NT2/D1 (cell line): ENCODE measurements around the gene PSME2.
A peak's percentile ranks its signal among the peaks of the same experiment; 100 is the strongest.

ENCODE experiments used
- DNase-seq: peaks from one replicate; pipeline ENCODE4 v3.0.0-alpha.2; 2011; ENCODE audit warnings: low read depth, low spot score
- H3K27me3 ChIP-seq: 2 replicates; pipeline ENCODE4 v1.6.0; 2011; ENCODE audit warnings: mild to moderate bottlenecking; ENCODE audit not compliant: insufficient read length, insufficient read depth
- H3K36me3 ChIP-seq: 2 replicates; pipeline ENCODE4 v1.6.1; 2011; ENCODE audit warnings: mild to moderate bottlenecking, low read length, mixed read lengths; ENCODE audit not compliant: insufficient read depth, insufficient read length
- H3K4me1 ChIP-seq: 2 replicates; pipeline ENCODE4 v1.5.1; 2011; ENCODE audit not compliant: insufficient read depth, insufficient read length
- H3K4me3 ChIP-seq: 2 replicates; pipeline ENCODE4 v1.5.1; 2011; ENCODE audit warnings: low read depth; ENCODE audit not compliant: insufficient read length
- H3K9ac ChIP-seq: 2 replicates; pipeline ENCODE4 v1.6.0; 2011; ENCODE audit warnings: low read depth; ENCODE audit not compliant: insufficient read length
- H3K9me3 ChIP-seq: 2 replicates; pipeline ENCODE4 v1.5.1; 2011; ENCODE audit warnings: mild to moderate bottlenecking, low read length; ENCODE audit not compliant: insufficient read depth
- SUZ12 ChIP-seq: IDR thresholded peaks from 2 replicates; pipeline ENCODE4 v1.6.1; 2011; ENCODE audit not compliant: insufficient read length, insufficient read depth; ENCODE audit errors: extremely low read depth
- YY1 ChIP-seq: IDR thresholded peaks from 2 replicates; pipeline ENCODE4 v1.6.1; 2011; ENCODE audit not compliant: insufficient read length, insufficient read depth
- ZNF274 ChIP-seq: IDR thresholded peaks from 2 replicates; pipeline ENCODE4 v1.6.1; 2011; ENCODE audit warnings: mild to moderate bottlenecking, low read depth, low read length

PSME2 gene

GRCh38 chr14:24122898-24123297 is 23.5 kb downstream of the PSME2 start:
- no peak for TF ChIP-seq YY1
- no peak for TF ChIP-seq SUZ12
- TF ChIP-seq ZNF274, result no peak
- Histone ChIP-seq H3K4me3 (no peak overlapping the region), H3K36me3 (peaks cover 37% of the 10 kb centered on the region), H3K4me1 (no peaks in the 10 kb centered on the region), H3K9me3 (no peaks in the 10 kb centered on the region), H3K27me3 (no peaks in the 10 kb centered on the region), H3K9ac (no peak overlapping the region)
- no peak for DNase-seq

GRCh38 chr14:24122416-24122815 is 24.0 kb downstream of the PSME2 start:
- H3K4me1 ChIP-seq, result no peaks in the 10 kb centered on the region
- H3K9ac ChIP-seq, result no peak overlapping the region
- H3K27me3 ChIP-seq, result no peaks in the 10 kb centered on the region
- H3K4me3 ChIP-seq, result no peak overlapping the region
- TF ChIP-seq ZNF274 (no peak), YY1 (no peak), SUZ12 (no peak)
- H3K9me3 ChIP-seq, result no peaks in the 10 kb centered on the region
- no peak for DNase-seq
- peaks cover 42% of the 10 kb centered on the region for H3K36me3 ChIP-seq

GRCh38 chr14:24121210-24121609 is 25.2 kb downstream of the PSME2 start:
- H3K27me3 ChIP-seq, result no peaks in the 10 kb centered on the region
- H3K9ac ChIP-seq, result no peak overlapping the region
- H3K4me1 ChIP-seq, result peaks cover 3% of the 10 kb centered on the region
- H3K9me3 ChIP-seq, result no peaks in the 10 kb centered on the region
- TF ChIP-seq ZNF274 (no peak), SUZ12 (no peak), YY1 (no peak)
- no peak for DNase-seq
- no peak overlapping the region for H3K4me3 ChIP-seq
- H3K36me3 ChIP-seq, result peaks cover 50% of the 10 kb centered on the region

GRCh38 chr14:24119691-24120090 is 26.7 kb downstream of the PSME2 start:
- TF ChIP-seq ZNF274 (no peak), SUZ12 (no peak), YY1 (no peak)
- Histone ChIP-seq H3K4me3 (no peak overlapping the region), H3K36me3 (peaks cover 50% of the 10 kb centered on the region), H3K4me1 (peaks cover 3% of the 10 kb centered on the region), H3K27me3 (no peaks in the 10 kb centered on the region), H3K9ac (no peak overlapping the region), H3K9me3 (no peaks in the 10 kb centered on the region)
- DNase-seq, result no peak

DNA sequence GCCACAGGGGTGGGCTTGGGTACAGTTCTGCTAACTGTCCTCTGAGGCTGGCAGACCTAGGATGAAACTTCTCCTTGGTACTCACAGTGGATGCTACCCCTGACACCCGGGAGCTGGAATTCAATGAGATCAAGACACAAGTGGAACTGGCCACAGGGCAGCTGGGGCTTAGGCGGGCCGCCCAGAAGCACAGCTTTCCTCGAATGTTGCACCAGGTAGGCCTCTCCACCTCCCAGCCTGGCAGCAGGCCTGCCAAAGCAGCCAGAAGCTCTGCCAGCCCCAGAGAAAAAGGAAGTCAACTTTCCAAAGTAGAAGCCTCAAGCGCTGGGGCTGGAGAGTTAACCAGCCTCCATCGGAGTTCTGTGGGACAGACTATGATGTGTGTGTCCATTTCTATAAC is 29.2 kb downstream of the PSME2 start:
- TF ChIP-seq SUZ12 (no peak), YY1 (no peak), ZNF274 (no peak)
- Histone ChIP-seq H3K27me3 (no peaks in the 10 kb centered on the region), H3K36me3 (peaks cover 44% of the 10 kb centered on the region), H3K4me1 (peaks cover 3% of the 10 kb centered on the region), H3K4me3 (no peak overlapping the region), H3K9ac (no peak overlapping the region), H3K9me3 (no peaks in the 10 kb centered on the region)
- no peak for DNase-seq

- Histone ChIP-seq H3K9ac (no peak overlapping the region), H3K27me3 (no peaks in the 10 kb centered on the region), H3K4me1 (peaks cover 3% of the 10 kb centered on the region), H3K36me3 (peaks cover 42% of the 10 kb centered on the region), H3K9me3 (no peaks in the 10 kb centered on the region), H3K4me3 (peak overlapping the region; percentile 55)
- TF ChIP-seq YY1 (no peak), SUZ12 (no peak), ZNF274 (no peak)
- no peak for DNase-seq
These were observed 30.1 kb downstream of the PSME2 start for GRCh38 chr14:24116128-24116814.

GRCh38 chr14:24115422-24116127 is 30.8 kb downstream of the PSME2 start:
- Histone ChIP-seq H3K9ac (peak overlapping the region; percentile 65), H3K36me3 (peaks cover 35% of the 10 kb centered on the region), H3K4me3 (peak overlapping the region; percentile 55), H3K9me3 (no peaks in the 10 kb centered on the region), H3K4me1 (peaks cover 3% of the 10 kb centered on the region), H3K27me3 (no peaks in the 10 kb centered on the region)
- no peak for DNase-seq
- TF ChIP-seq ZNF274, result no peak
- TF ChIP-seq YY1, result no peak
- no peak for TF ChIP-seq SUZ12
